Measurements from ENCODE around the gene CLMN. TPM values are rescaled to one million over a fixed set of nuclear protein-coding genes. Genes with fewer than 3 reads are reported as not detected.

Gene CLMN
- total and polyA plus RNA-seq, 2 of the 8 experiments (the other 6 are each of a cell fraction or from before 2014, with no cell fraction given), result 1.6 to 8.2 TPM

- Histone ChIP-seq H4K91ac (replicated peaks; ENCODE audit: insufficient read length, low read length) (no peak overlapping the region), H2BK12ac (ENCODE audit: low read depth, low read length) (no peak overlapping the region), H3K18ac (ENCODE audit: extremely low read depth, low read length) (no peak overlapping the region), H2BK120ac (replicated peaks; ENCODE audit: low read depth, low read length) (no peak overlapping the region), H3K4me3 (ENCODE audit: extremely low read depth in 1 of 4, insufficient read depth in 2 of 4, low read depth in 3 of 4, low read length in 4 of 4) (no peak overlapping the region), H2BK20ac (ENCODE audit: low read length) (no peak overlapping the region), H3K27me3 (replicated peaks in 1 of 4; ENCODE audit: control insufficient read depth in 3 of 4, extremely low read depth in 1 of 4, insufficient read depth in 3 of 4, low read length in 3 of 4) (no peaks in the 10 kb centered on the region), H2BK5ac (ENCODE audit: low read depth, low read length) (no peak overlapping the region), H3K36me3 (ENCODE audit: control insufficient read depth in 2 of 4, insufficient read depth in 4 of 4, low read length in 3 of 4) (no peaks in the 10 kb centered on the region), H3K23me2 (ENCODE audit: low read depth, low read length) (no peaks in the 10 kb centered on the region; the same call in 1 of the 2 replicates), H2AFZ (ENCODE audit: low read length) (no peak overlapping the region), H3K27ac (ENCODE audit: low read depth, low read length) (no peak overlapping the region), H3K4ac (replicated peaks; ENCODE audit: insufficient read length, low read depth, low read length) (no peak overlapping the region), H3K56ac (replicated peaks; ENCODE audit: insufficient read length, low read depth, low read length) (no peak overlapping the region), H2AK5ac (ENCODE audit: low read depth, low read length) (no peak overlapping the region), H3K79me2 (ENCODE audit: control insufficient read depth in 1 of 2, insufficient read depth in 2 of 2, low read length in 2 of 2) (peaks cover 6 to 95% of the 10 kb centered on the region in 2 experiments; a peak in 3 of 4 replicates), H3K23ac (ENCODE audit: insufficient read length) (no peak overlapping the region), H3K79me1 (ENCODE audit: low read depth, low read length) (0 out of 2 replicates have a peak, but pooled peaks cover 2% of the 10 kb centered on the region), H3K4me1 (replicated peaks in 1 of 4; ENCODE audit: control insufficient read depth in 3 of 4, insufficient read depth in 4 of 4, low read length in 3 of 4) (peaks cover 2 to 14% (median 7%) of the 10 kb centered on the region in 4 experiments; a peak in 5 of 7 replicates), H3K9ac (replicated peaks in 1 of 4; ENCODE audit: extremely low read depth in 1 of 4, low read depth in 3 of 4, low read length in 3 of 4) (no peak overlapping the region), H4K20me1 (replicated peaks in 1 of 2; ENCODE audit: control insufficient read depth in 1 of 2, insufficient read depth in 2 of 2, low read length in 2 of 2) (peaks cover 2 to 4% of the 10 kb centered on the region in 2 experiments), H3K4me2 (ENCODE audit: insufficient read depth in 1 of 2, low read depth in 2 of 2, low read length in 2 of 2) (no peak overlapping the region; a peak in 1 of 4 replicates), H4K5ac (ENCODE audit: insufficient read length, low read depth, low read length) (no peak overlapping the region), H3K14ac (ENCODE audit: insufficient read length) (no peak overlapping the region), H4K8ac (ENCODE audit: extremely low read depth, insufficient read depth, low read length) (no peak overlapping the region), H2BK15ac (ENCODE audit: low read length) (no peak overlapping the region), H3K9me3 (ENCODE audit: insufficient read depth in 2 of 2, low read depth in 1 of 2, low read length in 1 of 2) (no peaks in the 10 kb centered on the region)
- no peak for DNase-seq (ENCODE audit: low read depth in 1 of 2, low spot score in 2 of 2)
- TF ChIP-seq E2F6 (IDR thresholded peaks at IDR 0.05), result no peak
- WGBS, 2 experiments (ENCODE audit: extremely low coverage in 1 of 2, insufficient coverage in 1 of 2, insufficient read length in 1 of 2, insufficient replicate concordance in 2 of 2, low coverage in 1 of 2, low lambda C conversion rate in 2 of 2, missing lambda C conversion rate in 1 of 2), result no CpG with 5 or more reads among the region's 1 CpG
- ChIA-PET POLR2A (ENCODE audit: partially characterized antibody) (no interaction called here), CTCF (ENCODE audit: partially characterized antibody) (interaction anchor here (0.7 to 0.9 kb wide), 2 partner anchors 21 to 131 kb away, joined by 3 read pairs; no protein-coding TSS in a partner anchor)
- no peak for FAIRE-seq
These were observed 180.8 kb downstream of the CLMN start for GRCh38 chr14:95138876-95139275.

All from H1 (cell line).